ENCODE measurements around the gene ACOX2. TPM values are rescaled to one million over a fixed set of nuclear protein-coding genes. Genes with fewer than 3 reads are reported as not detected.

The ACOX2 gene
- total RNA-seq, 1 experiment from 2014 or later: 3.5 TPM

- intact Hi-C loops (cut with micrococcal nuclease; ENCODE audit: unreplicated experiment): loop anchor here (5.0 to 10.0 kb wide), 4 partner anchors 435 to 1252 kb away; no protein-coding TSS in a partner anchor
- Histone ChIP-seq H3K27me3 (ENCODE audit: insufficient read depth, low read depth) (no peaks in the 10 kb centered on the region), H4K20me1 (ENCODE audit: insufficient read depth) (no peaks in the 10 kb centered on the region), H3K36me3 (ENCODE audit: low read depth) (no peaks in the 10 kb centered on the region), H3K4me3 (no peak overlapping the region), H3K4me1 (replicated peaks; ENCODE audit: insufficient read depth) (peaks cover 17% of the 10 kb centered on the region; the same call in 1 of the 2 replicates), H3K79me2 (ENCODE audit: low read depth) (no peaks in the 10 kb centered on the region), H3K4me2 (no peak overlapping the region), H3K9me2 (ENCODE audit: insufficient read depth) (no peaks in the 10 kb centered on the region), H3F3A (ENCODE audit: insufficient read depth, low read depth) (peaks cover 6% of the 10 kb centered on the region; the same call in 1 of the 2 replicates), H2AFZ (no peak overlapping the region), H3K27ac (no peak overlapping the region), H3K9me3 (ENCODE audit: insufficient read depth, low read depth) (no peaks in the 10 kb centered on the region)
- no TSS peak for BruUV-seq (replicated peaks)
- CTCF ChIA-PET: interaction anchor here (0.6 kb wide), 1 partner anchor 65 kb away, joined by 3 read pairs; no protein-coding TSS in a partner anchor
- POLR2A ChIA-PET (ENCODE audit: unreplicated experiment): no interaction called here
- no peak for DNase-seq
- TF ChIP-seq CTCF (conservative IDR thresholded peaks at IDR 0.05) (no peak), EZH2 (IDR thresholded peaks at IDR 0.05; ENCODE audit: low read depth) (no peak)
Observed at GRCh38 chr3:58562498-58562897, 25.5 kb upstream of the ACOX2 start.

- no peaks in the 10 kb centered on the region for H3K9me3 ChIP-seq (ENCODE audit: insufficient read depth, low read depth)
- H3F3A ChIP-seq (ENCODE audit: insufficient read depth, low read depth): peaks cover 6% of the 10 kb centered on the region; the same call in 1 of the 2 replicates
- DNase-seq: peak; percentile 81 to 88
- H3K79me2 ChIP-seq (ENCODE audit: low read depth): no peaks in the 10 kb centered on the region
- H3K36me3 ChIP-seq (ENCODE audit: low read depth): no peaks in the 10 kb centered on the region
- BruUV-seq (replicated peaks): no TSS peak
- ChIA-PET POLR2A (ENCODE audit: unreplicated experiment) (no interaction called here), CTCF (interaction anchor here (0.6 to 1.8 kb wide), 10 partner anchors 9 to 1297 kb away, joined by 3 to 16 read pairs (median 4); no protein-coding TSS in a partner anchor)
- H3K27ac ChIP-seq: no peak overlapping the region
- H3K27me3 ChIP-seq (ENCODE audit: insufficient read depth, low read depth): no peaks in the 10 kb centered on the region
- intact Hi-C loops (cut with micrococcal nuclease; ENCODE audit: unreplicated experiment): loop anchor here (2.0 to 10.0 kb wide), 7 partner anchors 70 to 1254 kb away; partner anchors contain the start of gene CFAP20DC
- no peaks in the 10 kb centered on the region for H3K9me2 ChIP-seq (ENCODE audit: insufficient read depth)
- H4K20me1 ChIP-seq (ENCODE audit: insufficient read depth): no peaks in the 10 kb centered on the region
- TF ChIP-seq EZH2 (IDR thresholded peaks at IDR 0.05; ENCODE audit: low read depth) (no peak), CTCF (conservative IDR thresholded peaks at IDR 0.05) (peak; percentile 69)
- H3K4me2 ChIP-seq: no peak overlapping the region
- H3K4me1 ChIP-seq (replicated peaks; ENCODE audit: insufficient read depth): peaks cover 17% of the 10 kb centered on the region; the same call in 1 of the 2 replicates
- H2AFZ ChIP-seq: no peak overlapping the region
- H3K4me3 ChIP-seq: no peak overlapping the region
Observed at GRCh38 chr3:58560771-58561311, 23.9 kb upstream of the ACOX2 start.

- TF ChIP-seq CTCF (conservative IDR thresholded peaks at IDR 0.05): no peak
- no peak for TF ChIP-seq EZH2 (IDR thresholded peaks at IDR 0.05; ENCODE audit: low read depth)
Observed at GRCh38 chr3:58559586-58559985, 22.6 kb upstream of the ACOX2 start.

More at GRCh38 chr3:58559586-58559985, 22.6 kb upstream of the ACOX2 start:
- peaks cover 3% of the 10 kb centered on the region; the same call in 1 of the 2 replicates for H3F3A ChIP-seq (ENCODE audit: insufficient read depth, low read depth)
- no peak overlapping the region for H3K27ac ChIP-seq
- ChIA-PET POLR2A (ENCODE audit: unreplicated experiment) (no interaction called here), CTCF (no interaction called here)
- H3K4me1 ChIP-seq (replicated peaks; ENCODE audit: insufficient read depth): peaks cover 17% of the 10 kb centered on the region; the same call in 1 of the 2 replicates
- H3K4me3 ChIP-seq: no peak overlapping the region
- no peaks in the 10 kb centered on the region for H3K9me3 ChIP-seq (ENCODE audit: insufficient read depth, low read depth)
- DNase-seq: no peak
- H3K36me3 ChIP-seq (ENCODE audit: low read depth): no peaks in the 10 kb centered on the region
- intact Hi-C loops (cut with micrococcal nuclease; ENCODE audit: unreplicated experiment): no loop called here
- no peaks in the 10 kb centered on the region for H4K20me1 ChIP-seq (ENCODE audit: insufficient read depth)
- H3K9me2 ChIP-seq (ENCODE audit: insufficient read depth): no peaks in the 10 kb centered on the region
- no peak overlapping the region for H3K4me2 ChIP-seq
- no TSS peak for BruUV-seq (replicated peaks)
- no peak overlapping the region for H2AFZ ChIP-seq
- no peaks in the 10 kb centered on the region for H3K79me2 ChIP-seq (ENCODE audit: low read depth)
- H3K27me3 ChIP-seq (ENCODE audit: insufficient read depth, low read depth): no peaks in the 10 kb centered on the region
